Muscle layer of duodenum (tissue), 2 donors: Measurements from ENCODE around the gene ADARB1.

Source experiments
- H3K27ac ChIP-seq: one replicate; pipeline ENCODE4 v1.7.0; 2013; ENCODE audit warnings: mild to moderate bottlenecking, low read length
- H3K27me3 ChIP-seq: one replicate; pipeline ENCODE4 v1.7.0; 2013; ENCODE audit warnings: low read depth, mild to moderate bottlenecking, control low read depth, low read length
- H3K36me3 ChIP-seq, 2 donors: one replicate each; pipeline ENCODE4 v1.7.0; 2013; ENCODE audit warnings: low read length in 2 of 2, control low read depth in 1 of 2, mild to moderate bottlenecking in 1 of 2; ENCODE audit not compliant: insufficient read depth in 2 of 2, control insufficient read depth in 1 of 2
- H3K4me1 ChIP-seq, 2 donors: one replicate each; pipeline ENCODE4 v1.7.0; 2013; ENCODE audit warnings: low read length in 2 of 2, mild to moderate bottlenecking in 2 of 2, control low read depth in 1 of 2, moderate library complexity in 1 of 2; ENCODE audit not compliant: insufficient read depth in 2 of 2, control insufficient read depth in 1 of 2
- H3K4me3 ChIP-seq, 2 donors: one replicate each; pipeline ENCODE4 v1.7.0; 2013; ENCODE audit warnings: low read length in 2 of 2, low read depth in 1 of 2, mild to moderate bottlenecking in 1 of 2
- H3K9me3 ChIP-seq, 2 donors: one replicate each; pipeline ENCODE4 v1.7.0; 2013; ENCODE audit warnings: low read length in 2 of 2, control low read depth in 1 of 2, mild to moderate bottlenecking in 1 of 2; ENCODE audit not compliant: control insufficient read depth in 1 of 2
- donor health status: healthy.

ADARB1 gene

GRCh38 chr21:45072738-45073300, 1.6 kb upstream of the ADARB1 start:
- Histone ChIP-seq H3K9me3 (no peaks in the 10 kb centered on the region), H3K4me3 (peak overlapping the region in 1 of 2 donors; percentile 54), H3K27me3 (no peaks in the 10 kb centered on the region), H3K27ac (no peak overlapping the region), H3K4me1 (peaks cover 0 to 18% of the 10 kb centered on the region in 2 donors), H3K36me3 (no peaks in the 10 kb centered on the region)

DNA sequence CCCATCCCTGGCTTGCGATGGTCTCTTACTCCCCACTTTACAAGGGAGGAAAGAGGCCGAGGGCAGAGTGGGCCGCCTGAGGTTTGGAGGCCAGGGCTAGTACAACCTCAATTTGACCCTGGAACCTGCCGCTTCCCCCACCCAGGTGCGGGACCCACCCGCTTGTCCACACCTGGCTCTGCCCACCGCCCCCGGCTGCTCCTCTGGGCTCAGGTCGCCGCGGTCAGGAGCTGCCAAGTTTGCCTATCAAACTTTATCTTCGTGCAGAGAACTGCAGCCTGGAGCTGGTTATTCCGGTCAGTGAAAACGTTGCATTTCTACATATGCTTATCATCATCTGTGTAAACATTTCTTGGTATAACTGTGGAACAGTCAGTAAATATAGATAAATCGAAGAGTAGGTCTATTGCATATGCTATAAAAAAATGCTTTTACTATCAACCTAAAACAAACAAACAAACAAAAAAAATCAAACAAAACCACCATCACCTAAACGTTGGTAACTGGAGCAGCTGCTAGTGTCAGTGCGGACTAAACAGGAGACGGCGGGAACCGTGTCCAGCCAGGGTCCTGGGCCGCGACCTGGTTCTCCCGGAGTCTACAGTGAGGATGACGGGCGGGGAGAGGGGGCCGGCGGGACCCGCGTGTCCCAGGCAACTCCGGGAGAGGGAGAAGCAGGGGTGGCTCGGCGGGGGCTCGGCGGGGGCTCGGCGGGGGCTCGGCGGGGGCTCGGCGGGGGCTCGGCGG, 906 bp upstream of the ADARB1 start:
- H3K27me3 ChIP-seq: no peaks in the 10 kb centered on the region
- no peak overlapping the region for H3K27ac ChIP-seq

GRCh38 chr21:45074818-45075595, 627 bp downstream of the ADARB1 start:
- Histone ChIP-seq H3K27me3 (no peaks in the 10 kb centered on the region), H3K4me3 (peak overlapping the region; percentile 60 to 87), H3K36me3 (no peaks in the 10 kb centered on the region), H3K9me3 (no peaks in the 10 kb centered on the region), H3K27ac (no peak overlapping the region), H3K4me1 (peaks cover 0 to 18% of the 10 kb centered on the region in 2 donors)

More for the DNA sequence above, 906 bp upstream of the ADARB1 start:
- Histone ChIP-seq H3K4me1 (peaks cover 0 to 18% of the 10 kb centered on the region in 2 donors), H3K36me3 (no peaks in the 10 kb centered on the region), H3K4me3 (peak overlapping the region; percentile 54 to 55), H3K9me3 (no peaks in the 10 kb centered on the region)

DNA sequence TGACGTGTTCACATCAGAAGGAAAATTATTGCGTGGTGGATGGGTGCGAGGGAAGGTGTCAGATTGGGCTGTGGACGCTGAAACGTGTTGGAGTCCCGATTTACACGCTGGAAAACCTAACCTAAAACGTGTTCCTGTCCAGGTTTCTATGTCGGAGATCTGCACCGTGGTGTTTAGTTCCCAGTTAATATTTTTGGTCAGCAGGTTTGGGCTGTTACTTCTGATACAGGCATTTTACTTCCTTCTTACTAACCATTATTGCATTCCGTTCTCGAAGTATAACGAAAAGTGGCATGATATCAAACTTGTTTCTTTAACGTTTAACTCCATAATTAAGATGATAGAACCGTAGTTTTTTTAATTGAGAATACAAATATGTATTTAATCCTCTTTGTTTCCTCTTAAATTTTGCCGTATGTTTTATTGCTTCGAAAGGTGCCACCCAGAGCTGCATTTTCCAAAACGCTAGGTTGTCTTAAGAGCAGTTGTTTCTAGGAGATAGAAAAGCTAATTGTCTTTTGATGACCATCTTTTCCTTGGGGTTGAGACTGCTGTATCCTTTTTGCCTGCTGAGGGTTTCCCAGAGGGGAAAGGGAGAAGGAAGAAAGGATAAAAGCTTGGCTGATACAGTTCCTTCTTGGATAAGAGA, 1.3 kb downstream of the ADARB1 start:
- no peak overlapping the region for H3K27ac ChIP-seq
- no peaks in the 10 kb centered on the region for H3K27me3 ChIP-seq
- H3K4me3 ChIP-seq: peak overlapping the region; percentile 60 to 87
- no peaks in the 10 kb centered on the region for H3K36me3 ChIP-seq
- no peaks in the 10 kb centered on the region for H3K9me3 ChIP-seq
- peaks cover 0 to 24% of the 10 kb centered on the region in 2 donors for H3K4me1 ChIP-seq

DNA sequence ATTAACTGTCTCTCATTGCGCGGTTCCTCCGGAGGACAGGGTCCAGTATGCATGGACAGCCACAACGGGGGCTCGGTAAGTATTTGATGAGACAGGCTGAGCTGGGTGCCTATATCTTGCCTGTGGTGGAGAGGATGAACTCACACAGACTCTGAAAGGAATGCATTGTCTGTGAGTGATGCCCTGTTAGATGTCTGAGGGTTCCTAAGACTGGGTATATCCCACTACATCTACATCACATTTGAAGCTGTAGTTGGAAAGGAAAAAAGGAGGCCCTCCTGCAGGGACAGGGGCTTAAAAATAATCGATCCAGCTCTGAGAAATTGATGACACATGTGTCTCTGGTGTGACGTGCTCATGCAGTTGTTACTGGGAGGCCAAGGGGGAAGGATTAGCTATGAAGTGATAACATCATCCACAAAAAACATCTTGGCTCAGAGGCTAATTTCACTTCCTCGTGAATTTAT, 1.9 kb downstream of the ADARB1 start:
- Histone ChIP-seq H3K4me1 (peaks cover 0 to 29% of the 10 kb centered on the region in 2 donors), H3K27me3 (no peaks in the 10 kb centered on the region), H3K27ac (no peak overlapping the region), H3K9me3 (no peaks in the 10 kb centered on the region), H3K4me3 (peak overlapping the region in 1 of 2 donors; percentile 87), H3K36me3 (no peaks in the 10 kb centered on the region)

DNA sequence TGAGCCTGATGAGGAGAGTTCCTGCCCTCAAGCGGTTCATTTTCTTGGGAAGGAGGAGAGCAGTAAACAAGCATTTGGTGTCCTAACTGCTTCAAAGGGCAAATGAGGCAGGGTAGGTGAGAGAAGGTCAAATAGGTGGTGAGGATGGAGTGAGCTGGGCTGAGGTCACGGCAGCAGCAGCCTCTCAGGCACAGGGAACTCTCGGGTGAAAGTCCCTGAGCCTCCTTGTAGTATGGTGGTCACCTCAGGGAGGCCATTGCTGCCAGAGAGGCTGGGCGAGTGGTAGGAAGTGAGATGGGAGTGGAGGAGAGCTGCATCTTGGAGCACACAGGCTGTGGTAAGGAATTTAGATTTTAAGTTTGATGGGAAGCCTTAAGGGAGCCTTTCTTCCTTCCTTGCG, 4.0 kb downstream of the ADARB1 start:
- Histone ChIP-seq H3K4me3 (no peak overlapping the region), H3K36me3 (no peaks in the 10 kb centered on the region), H3K27ac (no peak overlapping the region), H3K9me3 (no peaks in the 10 kb centered on the region), H3K4me1 (peaks cover 0 to 30% of the 10 kb centered on the region in 2 donors), H3K27me3 (no peaks in the 10 kb centered on the region)

DNA sequence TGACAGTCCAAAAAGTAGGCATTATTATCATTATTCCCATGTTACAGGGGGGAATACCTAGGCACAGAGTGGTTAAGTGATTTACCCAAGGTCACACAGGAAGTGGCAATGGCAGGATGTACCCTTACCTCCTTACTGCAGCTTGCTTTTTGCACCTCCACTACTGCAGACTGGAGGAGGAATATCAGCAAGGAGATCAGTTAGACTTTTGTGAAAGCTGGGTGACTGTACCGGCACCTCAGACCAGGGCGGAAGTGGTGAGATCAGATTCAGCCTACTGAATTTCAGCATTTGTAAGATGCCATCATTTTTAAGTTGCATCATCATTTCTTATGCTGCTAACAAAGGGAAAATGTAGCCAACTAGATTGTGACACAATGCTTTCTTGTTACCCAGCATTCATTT, 4.5 kb downstream of the ADARB1 start:
- Histone ChIP-seq H3K4me3 (no peak overlapping the region), H3K27me3 (no peaks in the 10 kb centered on the region), H3K27ac (no peak overlapping the region), H3K4me1 (peaks cover 0 to 30% of the 10 kb centered on the region in 2 donors), H3K36me3 (no peaks in the 10 kb centered on the region), H3K9me3 (no peaks in the 10 kb centered on the region)

DNA sequence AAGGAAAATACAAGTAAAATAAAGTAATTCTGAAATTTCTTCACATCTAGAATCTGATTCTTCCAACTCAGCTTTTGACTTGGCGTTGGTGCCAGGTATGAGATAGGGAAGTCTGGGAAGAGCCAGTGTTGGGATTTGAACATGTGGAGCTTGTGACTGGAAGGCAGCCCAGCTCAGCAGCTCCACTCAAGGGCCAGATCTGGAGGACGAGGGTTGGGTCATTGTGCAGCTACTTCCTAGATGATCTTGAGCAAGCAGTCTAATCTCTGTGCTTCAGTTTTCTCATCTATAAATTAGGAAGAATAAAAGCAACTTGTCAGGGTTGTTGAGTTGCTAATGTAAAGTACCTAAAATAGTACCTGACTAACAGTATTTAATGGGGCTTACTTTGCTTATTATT, 5.0 kb downstream of the ADARB1 start:
- H3K4me1 ChIP-seq: peaks cover 0 to 30% of the 10 kb centered on the region in 2 donors

DNA sequence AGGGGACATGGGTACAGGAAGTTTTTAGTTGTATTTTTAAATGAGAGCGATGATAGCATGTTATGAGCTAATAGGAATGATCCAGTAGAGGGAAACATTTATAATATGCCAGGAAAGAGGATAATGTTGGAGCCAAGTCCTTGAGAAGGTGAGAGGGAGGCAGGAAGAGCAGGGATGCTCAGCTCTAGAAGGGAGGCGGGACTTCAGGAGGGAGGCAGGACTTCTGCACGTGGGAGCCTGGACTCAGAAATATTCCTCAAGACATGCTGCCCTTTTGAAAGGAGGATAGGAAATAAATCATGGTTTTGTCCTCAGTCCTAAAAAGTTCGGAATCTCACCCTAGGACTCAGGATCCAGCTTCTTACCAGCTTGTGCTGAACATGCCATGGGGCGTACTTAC, 5.9 kb downstream of the ADARB1 start:
- peaks cover 0 to 28% of the 10 kb centered on the region in 2 donors for H3K4me1 ChIP-seq

More for the DNA sequence above, 5.0 kb downstream of the ADARB1 start:
- Histone ChIP-seq H3K27ac (no peak overlapping the region), H3K4me3 (no peak overlapping the region), H3K36me3 (no peaks in the 10 kb centered on the region), H3K27me3 (no peaks in the 10 kb centered on the region), H3K9me3 (no peaks in the 10 kb centered on the region)

DNA sequence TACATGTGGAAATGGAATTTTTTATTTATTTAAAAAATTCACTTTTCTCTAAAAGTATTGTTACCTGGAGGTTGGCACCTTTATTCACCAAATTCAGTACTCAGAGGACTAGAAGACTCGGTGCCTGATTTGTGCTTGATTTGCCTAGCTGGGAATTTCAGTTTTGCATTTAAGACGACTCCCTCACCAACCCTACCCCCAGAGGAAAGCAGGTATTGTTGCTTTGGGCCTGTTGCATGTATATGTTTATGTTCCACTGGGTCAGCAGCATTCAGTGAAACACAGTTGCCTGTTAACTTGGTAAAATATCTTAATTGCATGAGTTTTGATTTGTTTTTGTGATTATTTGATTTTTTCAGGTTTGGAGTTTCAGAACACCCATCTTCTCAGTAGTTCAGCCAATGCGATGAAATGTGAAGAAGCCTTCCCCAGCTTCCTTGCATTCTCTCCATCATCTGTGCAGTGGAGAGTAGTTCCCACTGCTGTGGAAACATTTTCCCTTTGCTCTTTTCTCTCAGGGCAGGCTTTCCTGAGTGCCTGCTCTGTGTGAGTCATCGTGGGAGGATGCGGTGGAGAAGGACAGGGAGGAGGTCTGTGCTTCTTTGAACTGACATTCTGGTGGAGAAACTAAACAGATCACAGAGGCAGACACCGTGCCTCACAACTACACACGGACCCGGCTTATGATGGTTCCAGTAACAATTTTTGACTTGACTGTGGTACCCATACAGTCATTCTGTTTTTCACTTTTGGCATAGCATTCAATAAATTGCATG, 6.4 kb downstream of the ADARB1 start:
- H3K4me1 ChIP-seq: peaks cover 0 to 22% of the 10 kb centered on the region in 2 donors
- no peaks in the 10 kb centered on the region for H3K9me3 ChIP-seq
- H3K27ac ChIP-seq: no peak overlapping the region

More for the DNA sequence above, 5.9 kb downstream of the ADARB1 start:
- H3K9me3 ChIP-seq: no peaks in the 10 kb centered on the region
- H3K4me3 ChIP-seq: no peak overlapping the region
- H3K36me3 ChIP-seq: no peaks in the 10 kb centered on the region
- H3K27ac ChIP-seq: no peak overlapping the region
- no peaks in the 10 kb centered on the region for H3K27me3 ChIP-seq

More for the DNA sequence above, 6.4 kb downstream of the ADARB1 start:
- Histone ChIP-seq H3K36me3 (no peaks in the 10 kb centered on the region), H3K4me3 (no peak overlapping the region), H3K27me3 (no peaks in the 10 kb centered on the region)
